Transverse colon (tissue), 4 donors: Measurements from ENCODE around the gene BMP2K. TPM values are rescaled to one million over a fixed set of nuclear protein-coding genes. Genes with fewer than 3 reads are reported as not detected.

Experiments used
- DNase-seq: peaks from one replicate; pipeline ENCODE4 v3.0.0-alpha.2; 2019
- H3K27ac ChIP-seq, 4 donors: fragments of 200-600 bp; sonication (generic); 2 replicates each; pipeline ENCODE4 v1.5.1; 2016 to 2018; ENCODE audit warnings: inconsistent platforms in 4 of 4
- H3K27me3 ChIP-seq: fragments of 200-600 bp; sonication (generic); 2 replicates; pipeline ENCODE4 v1.5.1; 2017; ENCODE audit warnings: inconsistent platforms
- H3K36me3 ChIP-seq, 4 donors: fragments of 200-600 bp; sonication (generic); 2 replicates each; pipeline ENCODE4 v1.5.1; 2017 to 2019; ENCODE audit warnings: inconsistent platforms in 4 of 4
- H3K4me1 ChIP-seq, 4 donors: fragments of 200-600 bp; sonication (generic); 2 replicates each; pipeline ENCODE4 v1.5.1; 2017 to 2020; ENCODE audit warnings: inconsistent platforms in 4 of 4
- H3K4me3 ChIP-seq, 4 donors: fragments of 200-600 bp; sonication (generic); 1 replicate in 1 of 4; 2 replicates in 3 of 4; pipeline versions ENCODE4 v1.5.1 to v1.6.1; 2017 to 2019; ENCODE audit warnings: inconsistent platforms in 4 of 4
- H3K9me3 ChIP-seq, 2 donors: fragments of 200-600 bp; sonication (generic); 2 replicates each; pipeline ENCODE4 v1.5.1; 2017 to 2019; ENCODE audit warnings: inconsistent platforms in 2 of 2
- CTCF ChIP-seq, 5 experiments: fragments of 200-600 bp in 3 of 5; fragments of 450-650 bp in 2 of 5; sonication (generic) in 3 of 5; IDR thresholded peaks; 1 replicate in 2 of 5; 2 replicates in 3 of 5; pipeline ENCODE4 v1.5.1; 2016 to 2017; ENCODE audit warnings: antibody characterized with exemption in 5 of 5, inconsistent platforms in 3 of 5, mild to moderate bottlenecking in 2 of 5, moderate library complexity in 1 of 5
- EP300 ChIP-seq: sonication (generic); formaldehyde crosslinking; IDR thresholded peaks from one replicate; pipeline ENCODE4 v1.6.1; 2017; ENCODE audit warnings: antibody characterized with exemption, low read depth
- POLR2A ChIP-seq: fragments of 450-650 bp; IDR thresholded peaks from one replicate; pipeline ENCODE4 v1.6.1; 2016; ENCODE audit warnings: antibody characterized with exemption, mild to moderate bottlenecking, moderate library complexity
- POLR2AphosphoS5 ChIP-seq, 3 donors: sonication (generic); formaldehyde crosslinking; IDR thresholded peaks; one replicate each; pipeline ENCODE4 v1.6.1; 2016; ENCODE audit warnings: antibody characterized with exemption in 3 of 3
- whole genome bisulfite sequencing, 2 donors: methylation state at CpG; one replicate each; pipeline ENCODE4 v1.1.5; 2018; ENCODE audit warnings: low coverage in 1 of 2; 5-methylcytosine and 5-hydroxymethylcytosine counted together
- in situ Hi-C, 4 donors: fragments of 200-750 bp; cut with MboI; loops; one replicate each; pipeline versions ENCODE4 v1.15.0 to v1.15.1; 2017; ENCODE audit warnings: low sequenced_read_pairs in 3 of 4, low pct_ligation_motif_present in 1 of 4, low pct_unique_long_range_greater_than_20kb in 1 of 4
- intact Hi-C: fragments of 100-400 bp; cut with DNase I; formaldehyde crosslinking; loops from one replicate; pipeline ENCODE4 v1.15.1; 2023; ENCODE audit warnings: low total_unique reads
- total RNA-seq, 4 donors: library from RNA; depleted of rRNA; stranded (reverse); fragments of >200 nt; gene quantifications; one replicate each; pipeline ENCODE4 v1.1.0, GENCODE V29; 2016

BMP2K gene
- total RNA-seq, 4 donors from 2014 or later = 12.3 to 147 (median 71.2) TPM

- no peak for DNase-seq
- Histone ChIP-seq H3K4me1 (peaks cover 3 to 61% (median 23%) of the 10 kb centered on the region in 4 donors), H3K4me3 (peak overlapping the region in 2 of 4 donors; percentile 82 to 83), H3K36me3 (no peaks in the 10 kb centered on the region), H3K27ac (peak overlapping the region in 1 of 4 donors; percentile 99), H3K27me3 (no peaks in the 10 kb centered on the region), H3K9me3 (no peaks in the 10 kb centered on the region)
- intact Hi-C loops (no loop called here), in situ Hi-C loops (no loop called here)
- WGBS, 2 donors = 89 to 92% methylated on average over 4 of the region's 4 CpGs
- TF ChIP-seq EP300 = no peak
- TF ChIP-seq POLR2A = no peak
- TF ChIP-seq POLR2AphosphoS5 (IDR thresholded peaks at IDR 0.05) = no peak
- no peak for TF ChIP-seq CTCF (IDR thresholded peaks at IDR 0.05)
Observed at GRCh38 chr4:78778530-78778929, 2.4 kb downstream of the BMP2K start.

- TF ChIP-seq POLR2A (no peak), CTCF (IDR thresholded peaks at IDR 0.05) (no peak), POLR2AphosphoS5 (IDR thresholded peaks at IDR 0.05) (no peak), EP300 (no peak)
- peaks cover 3 to 67% (median 23%) of the 10 kb centered on the region in 4 donors for H3K4me1 ChIP-seq
- H3K9me3 ChIP-seq = no peaks in the 10 kb centered on the region
- no peak for DNase-seq
- H3K36me3 ChIP-seq = no peaks in the 10 kb centered on the region
- in situ Hi-C loops (no loop called here), intact Hi-C loops (no loop called here)
- no peak overlapping the region for H3K27ac ChIP-seq
- no peaks in the 10 kb centered on the region for H3K27me3 ChIP-seq
- WGBS, 2 donors = 45 to 68% methylated on average over 2 of the region's 2 CpGs
- no peak overlapping the region for H3K4me3 ChIP-seq
Observed at GRCh38 chr4:78779280-78779679, 3.1 kb downstream of the BMP2K start.

- H3K36me3 ChIP-seq = no peaks in the 10 kb centered on the region
- peaks cover 3 to 63% (median 19%) of the 10 kb centered on the region in 4 donors for H3K4me1 ChIP-seq
- TF ChIP-seq CTCF (IDR thresholded peaks at IDR 0.05) (no peak), POLR2AphosphoS5 (IDR thresholded peaks at IDR 0.05) (no peak), POLR2A (no peak), EP300 (no peak)
- H3K4me3 ChIP-seq = no peak overlapping the region
- no peak overlapping the region for H3K27ac ChIP-seq
- in situ Hi-C loops = no loop called here
- H3K27me3 ChIP-seq = no peaks in the 10 kb centered on the region
- H3K9me3 ChIP-seq = no peaks in the 10 kb centered on the region
- no peak for DNase-seq
- 84 to 92% methylated on average over 2 of the region's 2 CpGs for WGBS, 2 donors
- intact Hi-C loops = no loop called here
Observed at GRCh38 chr4:78780093-78780492, 3.9 kb downstream of the BMP2K start.

- in situ Hi-C loops = no loop called here
- peaks cover 3 to 68% (median 18%) of the 10 kb centered on the region in 4 donors for H3K4me1 ChIP-seq
- H3K9me3 ChIP-seq = no peaks in the 10 kb centered on the region
- no peak overlapping the region for H3K4me3 ChIP-seq
- intact Hi-C loops = no loop called here
- H3K36me3 ChIP-seq = no peaks in the 10 kb centered on the region
- DNase-seq = no peak
- WGBS, 2 donors = 23 to 27% methylated on average over 1 of the region's 1 CpG
- H3K27ac ChIP-seq = no peak overlapping the region
- no peaks in the 10 kb centered on the region for H3K27me3 ChIP-seq
- TF ChIP-seq CTCF (IDR thresholded peaks at IDR 0.05) (no peak), POLR2A (no peak), POLR2AphosphoS5 (IDR thresholded peaks at IDR 0.05) (no peak), EP300 (no peak)
Observed at GRCh38 chr4:78781139-78781538, 5.0 kb downstream of the BMP2K start.
